DOHH2 (cell line): Measurements from ENCODE around the gene IL2RA.
A peak's percentile ranks its signal among the peaks of the same experiment; 100 is the strongest.
"Not testable (repeated sequence)": the region's sequence is repeated elsewhere in the genome, so short reads cannot be mapped to it uniquely, and the experiment has no call there.

Source experiments
- H3F3A ChIP-seq: fragments of 200-600 bp; sonication (generic), shearing (Covaris generic); 2 replicates; pipeline ENCODE4 v1.6.0; 2016; ENCODE audit warnings: antibody characterized with exemption, mild to moderate bottlenecking; ENCODE audit not compliant: control insufficient read depth, insufficient read depth
- H3K27ac ChIP-seq: fragments of 200-600 bp; sonication (generic); 2 replicates; pipeline ENCODE4 v1.5.1; 2014; ENCODE audit warnings: low read depth, mild to moderate bottlenecking, low read length, moderate library complexity
- H3K27me3 ChIP-seq: fragments of 200-600 bp; sonication (generic); 2 replicates; pipeline ENCODE4 v1.6.1; 2014; ENCODE audit warnings: mild to moderate bottlenecking, low read length, mixed read lengths; ENCODE audit not compliant: control insufficient read depth
- H3K36me3 ChIP-seq: fragments of 200-600 bp; sonication (generic); 2 replicates; pipeline ENCODE4 v1.6.1; 2014; ENCODE audit warnings: mild to moderate bottlenecking, low read length, moderate library complexity, mixed read lengths; ENCODE audit not compliant: control insufficient read depth
- H3K4me1 ChIP-seq: fragments of 200-600 bp; sonication (generic); 2 replicates; pipeline ENCODE4 v1.6.1; 2014; ENCODE audit warnings: mild to moderate bottlenecking, low read length, mixed read lengths; ENCODE audit not compliant: control insufficient read depth
- H3K4me2 ChIP-seq: fragments of 200-600 bp; sonication (generic); 2 replicates; pipeline ENCODE4 v1.6.0; 2014; ENCODE audit warnings: mild to moderate bottlenecking, low read length, moderate library complexity
- H3K4me3 ChIP-seq: fragments of 200-600 bp; sonication (generic); 2 replicates; pipeline ENCODE4 v1.5.1; 2014; ENCODE audit warnings: mild to moderate bottlenecking, low read length, mixed read lengths
- H3K79me2 ChIP-seq: fragments of 200-600 bp; sonication (generic); 2 replicates; pipeline ENCODE4 v1.6.1; 2014; ENCODE audit warnings: mild to moderate bottlenecking, low read length, mixed read lengths; ENCODE audit not compliant: control insufficient read depth
- H3K9me2 ChIP-seq: fragments of 200-600 bp; sonication (generic); replicated peaks from 2 replicates; pipeline ENCODE4 v1.6.1; 2014; ENCODE audit warnings: mild to moderate bottlenecking, low read length, mixed read lengths; ENCODE audit not compliant: control insufficient read depth
- H3K9me3 ChIP-seq: fragments of 200-600 bp; sonication (generic); 2 replicates; pipeline ENCODE4 v1.6.1; 2014; ENCODE audit warnings: antibody characterized with exemption, low read length, mixed read lengths; ENCODE audit not compliant: control insufficient read depth, insufficient read depth
- H4K20me1 ChIP-seq: fragments of 200-600 bp; sonication (generic); 2 replicates; pipeline ENCODE4 v1.6.0; 2014; ENCODE audit warnings: low read depth, mild to moderate bottlenecking, antibody characterized with exemption, low read length, moderate library complexity; ENCODE audit not compliant: control insufficient read depth, insufficient read depth
- CTCF ChIP-seq: fragments of 200-600 bp; sonication (generic); IDR thresholded peaks from one replicate; pipeline ENCODE4 v1.5.1; 2014; ENCODE audit warnings: antibody characterized with exemption, mild to moderate bottlenecking, low read depth, low read length; ENCODE audit not compliant: poor library complexity, severe bottlenecking
- EZH2phosphoT487 ChIP-seq: fragments of 200-600 bp; sonication (generic); IDR thresholded peaks from 2 replicates; pipeline ENCODE4 v1.6.1; 2017; ENCODE audit warnings: borderline replicate concordance, mild to moderate bottlenecking, antibody characterized with exemption, low read length, moderate library complexity, mixed read lengths

The IL2RA gene

GRCh38 chr10:6065406-6065805 lies 3.2 kb upstream of the IL2RA start:
- peaks cover 5% of the 10 kb centered on the region; the same call in 1 of the 2 replicates for H3K27me3 ChIP-seq
- H3F3A ChIP-seq, result peaks cover 6% of the 10 kb centered on the region; the same call in 1 of the 2 replicates
- TF ChIP-seq CTCF (no peak), EZH2phosphoT487 (no peak)
- H3K9me2 ChIP-seq, result no peaks in the 10 kb centered on the region
- no peaks in the 10 kb centered on the region for H3K36me3 ChIP-seq
- H3K4me1 ChIP-seq, result peaks cover 56% of the 10 kb centered on the region
- H3K4me3 ChIP-seq, result no peak overlapping the region
- no peaks in the 10 kb centered on the region for H4K20me1 ChIP-seq
- H3K27ac ChIP-seq, result no peak overlapping the region
- H3K4me2 ChIP-seq, result no peak overlapping the region
- H3K79me2 ChIP-seq, result no peaks in the 10 kb centered on the region
- H3K9me3 ChIP-seq, result no peaks in the 10 kb centered on the region

- H3K79me2 ChIP-seq, H3K4me2 ChIP-seq, H3K36me3 ChIP-seq, H3F3A ChIP-seq, H3K27ac ChIP-seq, H3K9me2 ChIP-seq, H3K27me3 ChIP-seq, H3K4me3 ChIP-seq, H4K20me1 ChIP-seq, H3K9me3 ChIP-seq: not testable (repeated sequence)
- H3K4me1 ChIP-seq, result peaks cover 55% of the 10 kb centered on the region
Measured at GRCh38 chr10:6064726-6065125, 2.6 kb upstream of the IL2RA start.

- TF ChIP-seq CTCF (no peak), EZH2phosphoT487 (no peak)
Measured at GRCh38 chr10:6064119-6064518, 2.0 kb upstream of the IL2RA start.

GRCh38 chr10:6061056-6061455 lies 1.1 kb downstream of the IL2RA start:
- Histone ChIP-seq H3K9me2 (no peaks in the 10 kb centered on the region), H3K36me3 (no peaks in the 10 kb centered on the region), H3F3A (no peaks in the 10 kb centered on the region), H3K27me3 (peaks cover 17% of the 10 kb centered on the region), H3K79me2 (no peaks in the 10 kb centered on the region), H4K20me1 (no peaks in the 10 kb centered on the region), H3K4me1 (peaks cover 57% of the 10 kb centered on the region), H3K9me3 (no peaks in the 10 kb centered on the region), H3K27ac (no peak overlapping the region), H3K4me3 (peak overlapping the region; percentile 76), H3K4me2 (peak overlapping the region; percentile 80)
- TF ChIP-seq CTCF, result no peak
- no peak for TF ChIP-seq EZH2phosphoT487

More at GRCh38 chr10:6064119-6064518, 2.0 kb upstream of the IL2RA start:
- H3K27me3 ChIP-seq, result peaks cover 6% of the 10 kb centered on the region
- no peaks in the 10 kb centered on the region for H4K20me1 ChIP-seq
- peaks cover 52% of the 10 kb centered on the region for H3K4me1 ChIP-seq
- no peak overlapping the region for H3K4me3 ChIP-seq
- H3K79me2 ChIP-seq, result no peaks in the 10 kb centered on the region
- no peaks in the 10 kb centered on the region for H3K9me3 ChIP-seq
- H3K9me2 ChIP-seq, result no peaks in the 10 kb centered on the region
- H3F3A ChIP-seq, result peaks cover 6% of the 10 kb centered on the region; the same call in 1 of the 2 replicates
- H3K27ac ChIP-seq, result no peak overlapping the region
- H3K36me3 ChIP-seq, result no peaks in the 10 kb centered on the region
- no peak overlapping the region for H3K4me2 ChIP-seq
